Heart left ventricle (tissue), 13 donors: ENCODE measurements around the gene NEURL4.

ENCODE experiments used
- POLR2A ChIP-seq, 2 donors: fragments of 450-650 bp; IDR thresholded peaks; one replicate each; pipeline ENCODE4 v1.6.1; 2017; ENCODE audit warnings: antibody characterized with exemption in 2 of 2, mild to moderate bottlenecking in 2 of 2, moderate library complexity in 2 of 2
- TF ChIP-seq, protein P1 (sequence below), 12 donors: fragments of 200-600 bp; sonication (generic) in 4 of 12; IDR thresholded peaks; one replicate each; pipeline versions ENCODE4 v1.5.0 to v1.8.0; 2018 to 2022; ENCODE audit warnings: antibody characterized with exemption in 12 of 12, mild to moderate bottlenecking in 5 of 12
- donor health status: ischemic (EF 13 %, LVEDD 7.1; RV severe dilation, severe dysfunction).
- donor health status: DM: no; HTN: yes; CAD: no.
- donor health status: DM: no; HTN: no; CAD: no.
- donor health status: ischemic (EF 25% LVEDD 6.9; RV normal size, moderate dysfunction).
- donor health status: ischemic (EF 25% LVEDD 5.7; RV mildly dilated, moderate dysfunction).
- donor health status: ischemic (EF 35%, LVEDD 5.7; RV mildly dilated, moderate dysfunction).
- donor health status: nonischemic (EF 11% LVEDD 7.7; RV severe dilation, severe dysfunction).
- donor health status: DM: yes; HTN: yes; CAD: no.
- donor health status: PGD.
- donor health status: ischemic (EF 29% LVEDD 5.4; RV normal size, mild dysfunction).
- donor health status: nonischemic (EF 23%, LVEDD 6.1; RV moderate dilation, normal function).

DNA sequence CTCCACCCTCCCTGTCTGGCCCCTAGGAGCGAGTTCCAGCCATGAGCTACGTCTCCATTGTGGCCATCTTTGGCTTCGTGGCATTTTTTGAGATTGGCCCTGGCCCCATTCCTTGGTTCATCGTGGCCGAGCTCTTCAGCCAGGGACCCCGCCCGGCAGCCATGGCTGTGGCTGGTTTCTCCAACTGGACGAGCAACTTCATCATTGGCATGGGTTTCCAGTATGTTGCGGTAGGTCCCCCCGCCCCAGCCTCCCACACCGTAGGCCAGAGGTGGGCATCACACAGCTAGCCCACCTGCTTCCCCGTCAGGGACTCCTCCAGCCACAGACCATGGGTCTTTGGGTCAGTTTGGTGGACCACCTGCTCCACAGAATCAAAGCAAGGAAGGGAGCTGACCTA lies 43.5 kb downstream of the NEURL4 start:
- TF ChIP-seq, protein P1, sequence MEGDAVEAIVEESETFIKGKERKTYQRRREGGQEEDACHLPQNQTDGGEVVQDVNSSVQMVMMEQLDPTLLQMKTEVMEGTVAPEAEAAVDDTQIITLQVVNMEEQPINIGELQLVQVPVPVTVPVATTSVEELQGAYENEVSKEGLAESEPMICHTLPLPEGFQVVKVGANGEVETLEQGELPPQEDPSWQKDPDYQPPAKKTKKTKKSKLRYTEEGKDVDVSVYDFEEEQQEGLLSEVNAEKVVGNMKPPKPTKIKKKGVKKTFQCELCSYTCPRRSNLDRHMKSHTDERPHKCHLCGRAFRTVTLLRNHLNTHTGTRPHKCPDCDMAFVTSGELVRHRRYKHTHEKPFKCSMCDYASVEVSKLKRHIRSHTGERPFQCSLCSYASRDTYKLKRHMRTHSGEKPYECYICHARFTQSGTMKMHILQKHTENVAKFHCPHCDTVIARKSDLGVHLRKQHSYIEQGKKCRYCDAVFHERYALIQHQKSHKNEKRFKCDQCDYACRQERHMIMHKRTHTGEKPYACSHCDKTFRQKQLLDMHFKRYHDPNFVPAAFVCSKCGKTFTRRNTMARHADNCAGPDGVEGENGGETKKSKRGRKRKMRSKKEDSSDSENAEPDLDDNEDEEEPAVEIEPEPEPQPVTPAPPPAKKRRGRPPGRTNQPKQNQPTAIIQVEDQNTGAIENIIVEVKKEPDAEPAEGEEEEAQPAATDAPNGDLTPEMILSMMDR (IDR thresholded peaks at IDR 0.05), result no peak
- no peak for TF ChIP-seq POLR2A (IDR thresholded peaks at IDR 0.05)
